GM18526 (cell line): ENCODE results near the gene CD99.

Source experiments
- POLR2A ChIP-seq: IDR thresholded peaks from 3 replicates; pipeline ENCODE4 v1.6.1; 2011; ENCODE audit not compliant: insufficient read length; ENCODE audit errors: extremely low read depth

Gene CD99

GRCh38 chrX:2708592-2709188, 17.6 kb downstream of the CD99 start:
- no peak for TF ChIP-seq POLR2A

GRCh38 chrX:2709556-2709955, 18.5 kb downstream of the CD99 start:
- TF ChIP-seq POLR2A: no peak

- TF ChIP-seq POLR2A: no peak
Observed at GRCh38 chrX:2710041-2710840, 19.1 kb downstream of the CD99 start.

- no peak for TF ChIP-seq POLR2A
Observed at GRCh38 chrX:2711441-2711840, 20.3 kb downstream of the CD99 start.

GRCh38 chrX:2712428-2712827, 21.3 kb downstream of the CD99 start:
- no peak for TF ChIP-seq POLR2A

GRCh38 chrX:2712890-2713840, 22.1 kb downstream of the CD99 start:
- TF ChIP-seq POLR2A: no peak

- no peak for TF ChIP-seq POLR2A
Observed at GRCh38 chrX:2714551-2714950, 23.5 kb downstream of the CD99 start.

- TF ChIP-seq POLR2A: no peak
Observed at GRCh38 chrX:2715066-2715600, 24.0 kb downstream of the CD99 start.

- TF ChIP-seq POLR2A: no peak
Observed at GRCh38 chrX:2717312-2717711, 26.2 kb downstream of the CD99 start.

- TF ChIP-seq POLR2A: no peak
Observed at GRCh38 chrX:2718821-2719220, 27.7 kb downstream of the CD99 start.

- no peak for TF ChIP-seq POLR2A
Observed at GRCh38 chrX:2719774-2720447, 28.8 kb downstream of the CD99 start.

- no peak for TF ChIP-seq POLR2A
Observed at GRCh38 chrX:2723286-2723879, 32.3 kb downstream of the CD99 start.

GRCh38 chrX:2732076-2732475, 41.0 kb downstream of the CD99 start:
- no peak for TF ChIP-seq POLR2A

- no peak for TF ChIP-seq POLR2A
Observed at GRCh38 chrX:2732649-2733048, 41.6 kb downstream of the CD99 start.
